ENCODE data around the gene CTSZ. TPM values are rescaled to one million over a fixed set of nuclear protein-coding genes. Genes with fewer than 3 reads are reported as not detected.

The CTSZ gene
- total RNA-seq, 2 donors from 2014 or later, result 55.9 to 76.6 TPM

GRCh38 chr20:59046862-59047261, 39.8 kb upstream of the CTSZ start:
- 77 to 96% methylated on average over 1 to 3 of the region's 3 CpGs for WGBS, 2 experiments (ENCODE audit: insufficient coverage in 1 of 2, insufficient read length in 1 of 2)
- H3K4me3 Mint-ChIP-seq, result no peak overlapping the region

GRCh38 chr20:59044796-59045195, 37.7 kb upstream of the CTSZ start:
- H3K4me3 ChIP-seq (ENCODE audit: low read length), result no peak overlapping the region
- TF ChIP-seq CTCF (conservative IDR thresholded peaks at IDR 0.05), result no peak
- no peaks in the 10 kb centered on the region for H3K4me1 ChIP-seq (ENCODE audit: control insufficient read depth, insufficient read depth, low read length)
- H3K36me3 Mint-ChIP-seq (ENCODE audit: low read depth), result peaks cover 10% of the 10 kb centered on the region
- no peak overlapping the region for H3K27ac Mint-ChIP-seq
- peaks cover 5% of the 10 kb centered on the region for H3K36me3 ChIP-seq (ENCODE audit: control insufficient read depth, insufficient read depth, low read length)
- no peak for DNase-seq
- no peak overlapping the region for H3K27ac ChIP-seq (ENCODE audit: low read depth, low read length)
- H3K4me1 Mint-ChIP-seq, result peaks cover 12% of the 10 kb centered on the region
- H3K9ac ChIP-seq (ENCODE audit: extremely low read depth, low read length, poor library complexity, severe bottlenecking), result no peak overlapping the region
- WGBS, 2 experiments (ENCODE audit: insufficient coverage in 1 of 2, insufficient read length in 1 of 2), result 90 to 100% methylated on average over 2 to 3 of the region's 3 CpGs
- H3K27me3 ChIP-seq (ENCODE audit: control insufficient read depth, insufficient read depth, low read length, poor library complexity, severe bottlenecking), result no peaks in the 10 kb centered on the region
- no peaks in the 10 kb centered on the region for H3K9me3 ChIP-seq (ENCODE audit: control insufficient read depth, low read length)
- no peaks in the 10 kb centered on the region for H3K9me3 Mint-ChIP-seq
- H3K27me3 Mint-ChIP-seq (ENCODE audit: insufficient read depth), result peaks cover 31% of the 10 kb centered on the region
- no peak overlapping the region for H3K4me3 Mint-ChIP-seq

More at GRCh38 chr20:59046862-59047261, 39.8 kb upstream of the CTSZ start:
- no peaks in the 10 kb centered on the region for H3K36me3 Mint-ChIP-seq (ENCODE audit: low read depth)
- TF ChIP-seq CTCF (conservative IDR thresholded peaks at IDR 0.05), result no peak
- H3K9me3 ChIP-seq (ENCODE audit: control insufficient read depth, low read length), result no peaks in the 10 kb centered on the region
- H3K9ac ChIP-seq (ENCODE audit: extremely low read depth, low read length, poor library complexity, severe bottlenecking), result no peak overlapping the region
- H3K27me3 ChIP-seq (ENCODE audit: control insufficient read depth, insufficient read depth, low read length, poor library complexity, severe bottlenecking), result peaks cover 7% of the 10 kb centered on the region
- no peaks in the 10 kb centered on the region for H3K36me3 ChIP-seq (ENCODE audit: control insufficient read depth, insufficient read depth, low read length)
- no peaks in the 10 kb centered on the region for H3K4me1 ChIP-seq (ENCODE audit: control insufficient read depth, insufficient read depth, low read length)
- H3K27me3 Mint-ChIP-seq (ENCODE audit: insufficient read depth), result peaks cover 40% of the 10 kb centered on the region
- no peak for DNase-seq
- H3K4me3 ChIP-seq (ENCODE audit: low read length), result no peak overlapping the region
- no peaks in the 10 kb centered on the region for H3K9me3 Mint-ChIP-seq
- H3K27ac Mint-ChIP-seq, result no peak overlapping the region
- peaks cover 3% of the 10 kb centered on the region for H3K4me1 Mint-ChIP-seq
- H3K27ac ChIP-seq (ENCODE audit: low read depth, low read length), result no peak overlapping the region

- H3K27ac ChIP-seq (ENCODE audit: low read depth, low read length), result no peak overlapping the region
- no peak overlapping the region for H3K4me3 ChIP-seq (ENCODE audit: low read length)
- 89 to 95% methylated on average over 2 of the region's 3 CpGs for WGBS, 2 experiments (ENCODE audit: insufficient coverage in 1 of 2, insufficient read length in 1 of 2)
- TF ChIP-seq CTCF (conservative IDR thresholded peaks at IDR 0.05), result no peak
- H3K27me3 ChIP-seq (ENCODE audit: control insufficient read depth, insufficient read depth, low read length, poor library complexity, severe bottlenecking), result no peaks in the 10 kb centered on the region
- Mint-ChIP-seq H3K27ac (no peak overlapping the region), H3K4me1 (peaks cover 12% of the 10 kb centered on the region), H3K9me3 (no peaks in the 10 kb centered on the region), H3K4me3 (no peak overlapping the region), H3K27me3 (ENCODE audit: insufficient read depth) (peaks cover 28% of the 10 kb centered on the region), H3K36me3 (ENCODE audit: low read depth) (peaks cover 10% of the 10 kb centered on the region)
- peaks cover 5% of the 10 kb centered on the region for H3K36me3 ChIP-seq (ENCODE audit: control insufficient read depth, insufficient read depth, low read length)
- DNase-seq, result no peak
- no peaks in the 10 kb centered on the region for H3K9me3 ChIP-seq (ENCODE audit: control insufficient read depth, low read length)
- no peak overlapping the region for H3K9ac ChIP-seq (ENCODE audit: extremely low read depth, low read length, poor library complexity, severe bottlenecking)
- H3K4me1 ChIP-seq (ENCODE audit: control insufficient read depth, insufficient read depth, low read length), result no peaks in the 10 kb centered on the region
Measured at GRCh38 chr20:59044295-59044694, 37.2 kb upstream of the CTSZ start.

All from endodermal cell (in vitro differentiated cells).